Sigmoid colon (tissue), 7 donors: ENCODE results near the gene PSMC3. TPM values are rescaled to one million over a fixed set of nuclear protein-coding genes. Genes with fewer than 3 reads are reported as not detected.

Source experiments
- DNase-seq: peaks from one replicate; pipeline ENCODE4 v3.0.0-alpha.2; 2019
- H3K27ac ChIP-seq, 4 donors: fragments of 200-600 bp; sonication (generic); one replicate each; pipeline ENCODE4 v1.5.1; 2016 to 2019; ENCODE audit warnings: mild to moderate bottlenecking in 1 of 4
- H3K27me3 ChIP-seq, 3 donors: fragments of 200-600 bp; sonication (generic); one replicate each; pipeline ENCODE4 v1.5.1; 2019; ENCODE audit warnings: mild to moderate bottlenecking in 1 of 3
- H3K36me3 ChIP-seq, 4 donors: fragments of 200-600 bp; sonication (generic); one replicate each; pipeline ENCODE4 v1.5.1; 2016 to 2019
- H3K4me1 ChIP-seq, 4 donors: fragments of 200-600 bp; sonication (generic); one replicate each; pipeline ENCODE4 v1.5.1; 2017 to 2019
- H3K4me3 ChIP-seq, 4 donors: fragments of 200-600 bp; sonication (generic); one replicate each; pipeline ENCODE4 v1.5.1; 2017 to 2019; ENCODE audit warnings: mild to moderate bottlenecking in 2 of 4, moderate library complexity in 1 of 4
- H3K9me3 ChIP-seq, 4 donors: fragments of 200-600 bp in 3 of 4; sonication (generic) in 3 of 4; one replicate each; pipeline versions ENCODE4 v1.5.1 to v1.6.1; 2013 to 2019
- CTCF ChIP-seq, 4 experiments: fragments of 450-650 bp in 3 of 4; fragments of 200-600 bp in 1 of 4; IDR thresholded peaks; one replicate each; pipeline ENCODE4 v1.5.1; 2016 to 2019; ENCODE audit warnings: antibody characterized with exemption in 4 of 4, mild to moderate bottlenecking in 3 of 4, moderate library complexity in 2 of 4
- EP300 ChIP-seq, 4 donors: sonication (generic); formaldehyde crosslinking; IDR thresholded peaks; one replicate each; pipeline ENCODE4 v1.6.1; 2017; ENCODE audit warnings: antibody characterized with exemption in 4 of 4
- POLR2A ChIP-seq, 2 donors: fragments of 450-650 bp; IDR thresholded peaks; one replicate each; pipeline ENCODE4 v1.6.1; 2016; ENCODE audit warnings: antibody characterized with exemption in 2 of 2, mild to moderate bottlenecking in 2 of 2, moderate library complexity in 2 of 2
- POLR2AphosphoS5 ChIP-seq, 4 donors: sonication (generic); formaldehyde crosslinking; IDR thresholded peaks; one replicate each; pipeline ENCODE4 v1.6.1; 2017; ENCODE audit warnings: antibody characterized with exemption in 4 of 4
- WGBS, 2 donors: extraction: QIAGEN DNeasy Blood & Tissue Kit; methylation state at CpG; one replicate each; pipeline ENCODE4 v1.1.7; 2013; 5-methylcytosine and 5-hydroxymethylcytosine counted together
- intact Hi-C: fragments of 100-400 bp; cut with DNase I; formaldehyde crosslinking; loops from one replicate; pipeline ENCODE4 v1.15.1; 2023
- polyA plus RNA-seq, 3 donors: library from polyadenylated mRNA; stranded (reverse); fragments of 200-250 nt; gene quantifications; one replicate each; pipeline ENCODE4 v1.2.3, GENCODE V29; 2013
- total RNA-seq, 4 donors: library from RNA; depleted of rRNA; stranded (reverse); fragments of >200 nt; gene quantifications; one replicate each; pipeline ENCODE4 v1.1.0, GENCODE V29; 2016
- donor health status: healthy with polysubstance abuse.
- donor health status: Bipolar disorder and iron deficiency.
- donor health status: healthy.

PSMC3 gene
- total and polyA plus RNA-seq, 7 donors: 104 to 202 (median 151) TPM

GRCh38 chr11:47387944-47388696 lies 38.1 kb downstream of the PSMC3 start:
- Histone ChIP-seq H3K9me3 (no peaks in the 10 kb centered on the region), H3K4me1 (no peaks in the 10 kb centered on the region), H3K27me3 (no peaks in the 10 kb centered on the region), H3K27ac (peak overlapping the region in 1 of 4 donors; percentile 17), H3K4me3 (no peak overlapping the region), H3K36me3 (no peaks in the 10 kb centered on the region)
- intact Hi-C loops: no loop called here
- no peak for TF ChIP-seq POLR2AphosphoS5 (IDR thresholded peaks at IDR 0.05)
- no peak for TF ChIP-seq EP300 (IDR thresholded peaks at IDR 0.05)
- no peak for TF ChIP-seq CTCF (IDR thresholded peaks at IDR 0.05)
- TF ChIP-seq POLR2A (IDR thresholded peaks at IDR 0.05): no peak
- no peak for DNase-seq
- 73 to 79% methylated on average over 13 of the region's 13 CpGs for WGBS, 2 donors

GRCh38 chr11:47384498-47384897 lies 41.7 kb downstream of the PSMC3 start:
- H3K4me3 ChIP-seq: no peak overlapping the region
- H3K27ac ChIP-seq: no peak overlapping the region
- intact Hi-C loops: no loop called here
- TF ChIP-seq POLR2AphosphoS5 (IDR thresholded peaks at IDR 0.05) (no peak), EP300 (IDR thresholded peaks at IDR 0.05) (no peak), POLR2A (IDR thresholded peaks at IDR 0.05) (no peak), CTCF (IDR thresholded peaks at IDR 0.05) (no peak)
- no peaks in the 10 kb centered on the region for H3K36me3 ChIP-seq
- H3K4me1 ChIP-seq: no peaks in the 10 kb centered on the region
- H3K27me3 ChIP-seq: no peaks in the 10 kb centered on the region
- 94% methylated on average over 4 of the region's 4 CpGs for WGBS, 2 donors
- H3K9me3 ChIP-seq: no peaks in the 10 kb centered on the region
- no peak for DNase-seq

GRCh38 chr11:47383071-47383470 lies 43.2 kb downstream of the PSMC3 start:
- Histone ChIP-seq H3K36me3 (no peaks in the 10 kb centered on the region), H3K27ac (no peak overlapping the region), H3K9me3 (no peaks in the 10 kb centered on the region), H3K4me3 (no peak overlapping the region), H3K4me1 (no peaks in the 10 kb centered on the region), H3K27me3 (no peaks in the 10 kb centered on the region)
- 73 to 83% methylated on average over 4 of the region's 4 CpGs for WGBS, 2 donors
- DNase-seq: no peak
- no peak for TF ChIP-seq POLR2AphosphoS5 (IDR thresholded peaks at IDR 0.05)
- intact Hi-C loops: no loop called here

- no peak overlapping the region for H3K27ac ChIP-seq
- intact Hi-C loops: no loop called here
- no peak overlapping the region for H3K4me3 ChIP-seq
- H3K9me3 ChIP-seq: no peaks in the 10 kb centered on the region
- no peaks in the 10 kb centered on the region for H3K36me3 ChIP-seq
- TF ChIP-seq POLR2A (IDR thresholded peaks at IDR 0.05) (no peak), CTCF (IDR thresholded peaks at IDR 0.05) (no peak), EP300 (IDR thresholded peaks at IDR 0.05) (no peak), POLR2AphosphoS5 (IDR thresholded peaks at IDR 0.05) (no peak)
- H3K27me3 ChIP-seq: no peaks in the 10 kb centered on the region
- DNase-seq: no peak
- 96 to 99% methylated on average over 2 of the region's 2 CpGs for WGBS, 2 donors
- no peaks in the 10 kb centered on the region for H3K4me1 ChIP-seq
Measured at GRCh38 chr11:47380078-47380477, 46.2 kb downstream of the PSMC3 start.

GRCh38 chr11:47379317-47379716 lies 46.9 kb downstream of the PSMC3 start:
- DNase-seq: no peak
- peaks cover 0 to 2% (median 0%) of the 10 kb centered on the region in 4 donors for H3K4me1 ChIP-seq
- H3K4me3 ChIP-seq: no peak overlapping the region
- WGBS, 2 donors: 89 to 90% methylated on average over 2 of the region's 2 CpGs
- no peak for TF ChIP-seq EP300 (IDR thresholded peaks at IDR 0.05)
- TF ChIP-seq POLR2A (IDR thresholded peaks at IDR 0.05): no peak
- TF ChIP-seq POLR2AphosphoS5 (IDR thresholded peaks at IDR 0.05): no peak
- TF ChIP-seq CTCF (IDR thresholded peaks at IDR 0.05): no peak
- intact Hi-C loops: no loop called here
- no peaks in the 10 kb centered on the region for H3K27me3 ChIP-seq
- H3K36me3 ChIP-seq: no peaks in the 10 kb centered on the region
- no peak overlapping the region for H3K27ac ChIP-seq
- H3K9me3 ChIP-seq: no peaks in the 10 kb centered on the region
